ENCODE measurements around the gene JMJD8. TPM values are rescaled to one million over a fixed set of nuclear protein-coding genes. Genes with fewer than 3 reads are reported as not detected.

JMJD8 gene
- total and polyA plus RNA-seq, 9 of the 15 experiments (the other 6 are each of a cell fraction or from before 2014, with no cell fraction given) = 1.2 to 50.6 (median 29.3) TPM

DNA sequence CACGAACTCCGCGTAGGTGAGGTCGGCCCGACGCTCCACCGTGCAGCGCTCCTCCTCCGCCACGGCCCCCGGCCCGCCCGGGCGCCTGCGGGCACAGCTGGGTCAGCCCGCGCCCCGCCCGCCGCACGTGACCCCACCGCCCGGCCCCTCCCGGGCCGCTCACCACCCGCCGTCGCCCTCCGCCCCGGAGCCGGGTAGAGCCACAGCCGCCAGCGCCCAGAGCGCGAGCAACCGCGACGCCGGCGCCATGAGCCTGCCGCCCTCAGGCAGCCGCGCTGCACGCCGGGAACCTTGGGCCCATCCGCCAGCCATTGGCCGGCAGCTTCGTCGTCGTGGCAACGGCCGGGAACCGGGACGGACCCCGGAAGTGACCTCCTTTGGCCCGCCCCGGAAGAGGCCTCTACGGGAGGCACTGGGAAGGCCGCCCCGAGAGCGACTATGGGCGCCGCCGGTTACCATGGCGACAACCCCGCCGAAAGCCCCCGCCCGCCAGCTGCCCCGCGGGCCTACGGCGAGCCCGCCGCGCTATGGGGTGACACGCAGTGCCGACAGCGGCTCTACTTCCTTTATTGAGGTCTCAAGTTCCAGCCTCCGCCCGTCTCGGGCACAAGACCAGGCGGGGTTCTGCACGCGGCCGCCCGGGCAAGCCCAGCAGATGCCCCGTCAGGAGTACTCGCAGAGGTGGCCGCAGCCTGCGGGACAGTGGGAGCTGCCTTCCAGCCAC lies at the start of gene JMJD8 (continued):
- no peak for TF ChIP-seq E2F3 (CRISPR knock-in tag; IDR thresholded peaks at IDR 0.05)
- no peak for TF ChIP-seq CREBBP (IDR thresholded peaks at IDR 0.05; ENCODE audit: low read depth, low read length)
- no peak for TF ChIP-seq ZNF717 (CRISPR knock-in tag; IDR thresholded peaks at IDR 0.05)
- TF ChIP-seq BRD9 (IDR thresholded peaks at IDR 0.05; ENCODE audit: low read depth, partially characterized antibody) = no peak
- no peak for TF ChIP-seq SRSF3 (IDR thresholded peaks at IDR 0.05; ENCODE audit: insufficient read depth, low read length)
- TF ChIP-seq TAF15 (IDR thresholded peaks at IDR 0.05; ENCODE audit: low read depth, low read length) = no peak
- TF ChIP-seq, protein P1, sequence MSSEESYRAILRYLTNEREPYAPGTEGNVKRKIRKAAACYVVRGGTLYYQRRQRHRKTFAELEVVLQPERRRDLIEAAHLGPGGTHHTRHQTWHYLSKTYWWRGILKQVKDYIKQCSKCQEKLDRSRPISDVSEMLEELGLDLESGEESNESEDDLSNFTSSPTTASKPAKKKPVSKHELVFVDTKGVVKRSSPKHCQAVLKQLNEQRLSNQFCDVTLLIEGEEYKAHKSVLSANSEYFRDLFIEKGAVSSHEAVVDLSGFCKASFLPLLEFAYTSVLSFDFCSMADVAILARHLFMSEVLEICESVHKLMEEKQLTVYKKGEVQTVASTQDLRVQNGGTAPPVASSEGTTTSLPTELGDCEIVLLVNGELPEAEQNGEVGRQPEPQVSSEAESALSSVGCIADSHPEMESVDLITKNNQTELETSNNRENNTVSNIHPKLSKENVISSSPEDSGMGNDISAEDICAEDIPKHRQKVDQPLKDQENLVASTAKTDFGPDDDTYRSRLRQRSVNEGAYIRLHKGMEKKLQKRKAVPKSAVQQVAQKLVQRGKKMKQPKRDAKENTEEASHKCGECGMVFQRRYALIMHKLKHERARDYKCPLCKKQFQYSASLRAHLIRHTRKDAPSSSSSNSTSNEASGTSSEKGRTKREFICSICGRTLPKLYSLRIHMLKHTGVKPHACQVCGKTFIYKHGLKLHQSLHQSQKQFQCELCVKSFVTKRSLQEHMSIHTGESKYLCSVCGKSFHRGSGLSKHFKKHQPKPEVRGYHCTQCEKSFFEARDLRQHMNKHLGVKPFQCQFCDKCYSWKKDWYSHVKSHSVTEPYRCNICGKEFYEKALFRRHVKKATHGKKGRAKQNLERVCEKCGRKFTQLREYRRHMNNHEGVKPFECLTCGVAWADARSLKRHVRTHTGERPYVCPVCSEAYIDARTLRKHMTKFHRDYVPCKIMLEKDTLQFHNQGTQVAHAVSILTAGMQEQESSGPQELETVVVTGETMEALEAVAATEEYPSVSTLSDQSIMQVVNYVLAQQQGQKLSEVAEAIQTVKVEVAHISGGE (CRISPR knock-in tag; IDR thresholded peaks at IDR 0.05) = peak in 2 of 3 experiments; percentile 58 to 87; a peak in 2 of 6 replicates
- peak; percentile 48; the same call in 1 of the 2 replicates for TF ChIP-seq RNF2 (IDR thresholded peaks at IDR 0.05)
- TF ChIP-seq, protein P2, sequence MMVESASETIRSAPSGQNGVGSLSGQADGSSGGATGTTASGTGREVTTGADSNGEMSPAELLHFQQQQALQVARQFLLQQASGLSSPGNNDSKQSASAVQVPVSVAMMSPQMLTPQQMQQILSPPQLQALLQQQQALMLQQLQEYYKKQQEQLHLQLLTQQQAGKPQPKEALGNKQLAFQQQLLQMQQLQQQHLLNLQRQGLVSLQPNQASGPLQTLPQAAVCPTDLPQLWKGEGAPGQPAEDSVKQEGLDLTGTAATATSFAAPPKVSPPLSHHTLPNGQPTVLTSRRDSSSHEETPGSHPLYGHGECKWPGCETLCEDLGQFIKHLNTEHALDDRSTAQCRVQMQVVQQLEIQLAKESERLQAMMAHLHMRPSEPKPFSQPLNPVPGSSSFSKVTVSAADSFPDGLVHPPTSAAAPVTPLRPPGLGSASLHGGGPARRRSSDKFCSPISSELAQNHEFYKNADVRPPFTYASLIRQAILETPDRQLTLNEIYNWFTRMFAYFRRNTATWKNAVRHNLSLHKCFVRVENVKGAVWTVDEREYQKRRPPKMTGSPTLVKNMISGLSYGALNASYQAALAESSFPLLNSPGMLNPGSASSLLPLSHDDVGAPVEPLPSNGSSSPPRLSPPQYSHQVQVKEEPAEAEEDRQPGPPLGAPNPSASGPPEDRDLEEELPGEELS (CRISPR knock-in tag; IDR thresholded peaks at IDR 0.05; ENCODE audit: borderline replicate concordance) = no peak
- no peak for TF ChIP-seq WHSC1 (IDR thresholded peaks at IDR 0.05; ENCODE audit: low read length)
- no peak for TF ChIP-seq POLR3G (IDR thresholded peaks at IDR 0.05; ENCODE audit: extremely low read depth, insufficient read length, insufficient replicate concordance)
- TF ChIP-seq CBFB (CRISPR knock-in tag; IDR thresholded peaks at IDR 0.05) = no peak
- TF ChIP-seq ZNF592 (IDR thresholded peaks at IDR 0.05) = peak; percentile 80
- no peak for TF ChIP-seq ESRRB (CRISPR knock-in tag; IDR thresholded peaks at IDR 0.05; ENCODE audit: borderline replicate concordance)
- TF ChIP-seq ZNF561 (CRISPR knock-in tag; conservative IDR thresholded peaks at IDR 0.05) = no peak
- TF ChIP-seq ZFX (CRISPR knock-in tag; IDR thresholded peaks at IDR 0.05) = peak; percentile 69
- no peak for TF ChIP-seq SMAD1 (IDR thresholded peaks at IDR 0.05; ENCODE audit: low read depth, low read length, partially characterized antibody)
- peak; percentile 99 for TF ChIP-seq RFX1 (IDR thresholded peaks at IDR 0.05)

Data from K562 (cell line).